Stomach (tissue), 9 donors: Measurements from ENCODE around the gene ITPR1. TPM values are rescaled to one million over a fixed set of nuclear protein-coding genes. Genes with fewer than 3 reads are reported as not detected.

Source experiments
- DNase-seq, 2 donors: peaks; one replicate each; pipeline versions ENCODE4 v3.0.0 to v3.0.0-alpha.2; 2013 to 2019
- H3K27ac ChIP-seq, 5 donors: fragments of 200-600 bp in 4 of 5; sonication (generic) in 4 of 5; one replicate each; pipeline ENCODE4 v1.5.1; 2013 to 2019; ENCODE audit warnings: mild to moderate bottlenecking in 1 of 5, moderate library complexity in 1 of 5
- H3K27me3 ChIP-seq, 3 donors: fragments of 200-600 bp; sonication (generic); one replicate each; pipeline ENCODE4 v1.5.1; 2017 to 2019; ENCODE audit warnings: mixed run types in 1 of 3
- H3K36me3 ChIP-seq, 4 donors: fragments of 200-600 bp; sonication (generic); 1 replicate in 3 of 4; 2 replicates in 1 of 4; pipeline ENCODE4 v1.5.1; 2016 to 2019
- H3K4me1 ChIP-seq, 4 donors: fragments of 200-600 bp; sonication (generic); one replicate each; pipeline ENCODE4 v1.5.1; 2016 to 2019
- H3K4me3 ChIP-seq, 4 donors: fragments of 200-600 bp; sonication (generic) in 3 of 4; one replicate each; pipeline ENCODE4 v1.5.1; 2016 to 2019; ENCODE audit warnings: mild to moderate bottlenecking in 1 of 4
- H3K9me3 ChIP-seq, 4 donors: fragments of 200-600 bp; sonication (generic); one replicate each; pipeline ENCODE4 v1.5.1; 2016 to 2019
- CTCF ChIP-seq, 7 experiments: fragments of 450-650 bp in 4 of 7; fragments of 200-600 bp in 3 of 7; sonication (generic) in 3 of 7; IDR thresholded peaks; one replicate each; pipeline ENCODE4 v1.5.1; 2016 to 2019; ENCODE audit warnings: antibody characterized with exemption in 7 of 7, control low read depth in 2 of 7, mild to moderate bottlenecking in 1 of 7
- EP300 ChIP-seq: sonication (generic); formaldehyde crosslinking; IDR thresholded peaks from one replicate; pipeline ENCODE4 v1.6.1; 2017; ENCODE audit warnings: antibody characterized with exemption
- POLR2A ChIP-seq, 4 donors: fragments of 450-650 bp; IDR thresholded peaks; one replicate each; pipeline ENCODE4 v1.6.1; 2016; ENCODE audit warnings: antibody characterized with exemption in 4 of 4, control low read depth in 2 of 4, mild to moderate bottlenecking in 1 of 4, moderate library complexity in 1 of 4
- POLR2AphosphoS5 ChIP-seq, 3 donors: sonication (generic); formaldehyde crosslinking; IDR thresholded peaks; one replicate each; pipeline ENCODE4 v1.6.1; 2016; ENCODE audit warnings: antibody characterized with exemption in 3 of 3
- WGBS, 5 donors: extraction: QIAGEN DNeasy Blood & Tissue Kit in 3 of 5; methylation state at CpG; one replicate each; pipeline versions ENCODE4 v1.1.5 to v1.1.7; 2013 to 2018; 5-methylcytosine and 5-hydroxymethylcytosine counted together
- intact Hi-C: fragments of 100-400 bp; cut with DNase I; formaldehyde crosslinking; loops from one replicate; pipeline ENCODE4 v1.15.1; 2023; ENCODE audit warnings: low total_unique reads
- polyA plus RNA-seq, 3 donors: library from polyadenylated mRNA; stranded (reverse); fragments of 200-250 nt; gene quantifications; one replicate each; pipeline ENCODE4 v1.2.3, GENCODE V29; 2013
- total RNA-seq, 5 donors: library from RNA; depleted of rRNA; stranded (reverse); fragments of >200 nt; gene quantifications; one replicate each; pipeline versions ENCODE4 v1.1.0 to v1.2.3, GENCODE V29; 2014 to 2016
- donor health status: healthy with polysubstance abuse.
- donor health status: Bipolar disorder and iron deficiency.
- donor health status: healthy.

The ITPR1 gene
- total and polyA plus RNA-seq, 8 donors: 6.6 to 192 (median 32.9) TPM

GRCh38 chr3:4707324-4707723 is 214.2 kb downstream of the ITPR1 start:
- H3K4me3 ChIP-seq: no peak overlapping the region
- H3K4me1 ChIP-seq: peaks cover 0 to 14% (median 3%) of the 10 kb centered on the region in 4 donors
- TF ChIP-seq POLR2AphosphoS5 (IDR thresholded peaks at IDR 0.05) (no peak), CTCF (IDR thresholded peaks at IDR 0.05) (no peak), EP300 (no peak), POLR2A (IDR thresholded peaks at IDR 0.05) (no peak)
- no peaks in the 10 kb centered on the region for H3K9me3 ChIP-seq
- no peak overlapping the region for H3K27ac ChIP-seq
- H3K36me3 ChIP-seq: peaks cover 6 to 83% (median 73%) of the 10 kb centered on the region in 4 donors
- 93 to 97% (median 96%) methylated on average over 4 of the region's 4 CpGs for WGBS, 5 donors
- intact Hi-C loops: loop anchor here (10.0 kb wide), 1 partner anchor 347 kb away; no protein-coding TSS in a partner anchor
- no peaks in the 10 kb centered on the region for H3K27me3 ChIP-seq
- DNase-seq: no peak

GRCh38 chr3:4708230-4708629 is 215.1 kb downstream of the ITPR1 start:
- peaks cover 0 to 11% (median 0%) of the 10 kb centered on the region in 4 donors for H3K4me1 ChIP-seq
- no peaks in the 10 kb centered on the region for H3K27me3 ChIP-seq
- H3K4me3 ChIP-seq: no peak overlapping the region
- intact Hi-C loops: loop anchor here (10.0 kb wide), 1 partner anchor 347 kb away; no protein-coding TSS in a partner anchor
- H3K27ac ChIP-seq: no peak overlapping the region
- DNase-seq: no peak
- peaks cover 3 to 82% (median 68%) of the 10 kb centered on the region in 4 donors for H3K36me3 ChIP-seq
- TF ChIP-seq POLR2AphosphoS5 (IDR thresholded peaks at IDR 0.05) (no peak), CTCF (IDR thresholded peaks at IDR 0.05) (no peak), EP300 (no peak), POLR2A (IDR thresholded peaks at IDR 0.05) (no peak)
- WGBS, 5 donors: 49 to 66% (median 54%) methylated on average over 7 of the region's 7 CpGs
- H3K9me3 ChIP-seq: no peaks in the 10 kb centered on the region

GRCh38 chr3:4709341-4709740 is 216.2 kb downstream of the ITPR1 start:
- 8 to 35% (median 31%) methylated on average over 1 of the region's 1 CpG for WGBS, 5 donors
- Histone ChIP-seq H3K36me3 (peaks cover 3 to 82% (median 69%) of the 10 kb centered on the region in 4 donors), H3K9me3 (no peaks in the 10 kb centered on the region), H3K4me3 (no peak overlapping the region), H3K4me1 (peaks cover 0 to 11% (median 0%) of the 10 kb centered on the region in 4 donors), H3K27ac (no peak overlapping the region), H3K27me3 (no peaks in the 10 kb centered on the region)
- TF ChIP-seq CTCF (IDR thresholded peaks at IDR 0.05) (no peak), POLR2AphosphoS5 (IDR thresholded peaks at IDR 0.05) (no peak), POLR2A (IDR thresholded peaks at IDR 0.05) (no peak), EP300 (no peak)
- intact Hi-C loops: loop anchor here (10.0 kb wide), 1 partner anchor 345 kb away; no protein-coding TSS in a partner anchor
- no peak for DNase-seq

GRCh38 chr3:4710191-4710590 is 217.0 kb downstream of the ITPR1 start:
- Histone ChIP-seq H3K27ac (no peak overlapping the region), H3K36me3 (peaks cover 3 to 82% (median 72%) of the 10 kb centered on the region in 4 donors), H3K27me3 (no peaks in the 10 kb centered on the region), H3K4me3 (no peak overlapping the region), H3K4me1 (peaks cover 0 to 11% (median 0%) of the 10 kb centered on the region in 4 donors), H3K9me3 (no peaks in the 10 kb centered on the region)
- DNase-seq: no peak
- 84 to 88% (median 86%) methylated on average over 16 of the region's 16 CpGs for WGBS, 5 donors
- intact Hi-C loops: no loop called here
- TF ChIP-seq EP300 (no peak), POLR2AphosphoS5 (IDR thresholded peaks at IDR 0.05) (no peak), POLR2A (IDR thresholded peaks at IDR 0.05) (no peak), CTCF (IDR thresholded peaks at IDR 0.05) (no peak)
